HEK293 (cell line): ENCODE data around the gene JADE3.

ENCODE experiments used
- CTCF ChIA-PET: fragments of 350-600 bp; formaldehyde crosslinking; extraction: SDS; loops from one replicate; lab custom pipeline; 2021; ENCODE audit warnings: antibody characterized with exemption; lab: Yijun Ruan, JAX
- POLR2A ChIA-PET: fragments of 300-600 bp; formaldehyde crosslinking; extraction: SDS; loops from one replicate; lab custom pipeline; 2020; ENCODE audit warnings: antibody characterized with exemption, inconsistent platforms; lab: Yijun Ruan, JAX
- H3K27ac ChIP-seq: fragments of 200-500 bp; sonication (Bioruptor generic); 2 replicates; pipeline ENCODE4 v1.5.1; 2014; ENCODE audit warnings: low read depth, low read length, control low read depth, inconsistent platforms; ENCODE audit errors: extremely low read depth
- H3K36me3 ChIP-seq, 2 experiments: fragments of 200-500 bp in 1 of 2; sonication (Bioruptor generic) in 1 of 2; 1 replicate in 1 of 2; 2 replicates in 1 of 2; pipeline ENCODE4 v1.5.1; 2014 to 2017; ENCODE audit warnings: inconsistent platforms in 2 of 2, low read length in 2 of 2; ENCODE audit not compliant: control insufficient read depth in 2 of 2, insufficient read depth in 1 of 2
- H3K4me1 ChIP-seq: fragments of 200-500 bp; sonication (Bioruptor generic); 2 replicates; pipeline ENCODE4 v1.5.1; 2014; ENCODE audit warnings: mild to moderate bottlenecking, low read length, inconsistent platforms; ENCODE audit not compliant: control insufficient read depth, insufficient read depth
- H3K4me3 ChIP-seq: 2 replicates; pipeline ENCODE4 v1.5.1; 2011; ENCODE audit warnings: low read depth, mild to moderate bottlenecking, control low read depth, low read length, moderate library complexity
- H3K9me3 ChIP-seq: fragments of 200-500 bp; sonication (Bioruptor generic); 2 replicates; pipeline ENCODE4 v1.5.1; 2014; ENCODE audit warnings: low read depth, low read length, inconsistent platforms; ENCODE audit not compliant: control insufficient read depth, insufficient read depth
- RBAK ChIP-seq: fragments of 450-650 bp; formaldehyde crosslinking; IDR thresholded peaks from 2 replicates; pipeline ENCODE4 v1.5.1; 2016; ENCODE audit warnings: missing biosample characterization, missing genetic modification characterization
- SETDB1 ChIP-seq: IDR thresholded peaks from one replicate; pipeline ENCODE4 v1.6.1; 2017; ENCODE audit warnings: mild to moderate bottlenecking, low read length, moderate library complexity, mixed read lengths; ENCODE audit not compliant: insufficient read length
- TRIM28 ChIP-seq: IDR thresholded peaks from 2 replicates; pipeline ENCODE4 v1.6.1; 2011; ENCODE audit warnings: low read length, control low read depth, borderline replicate concordance
- YY2 ChIP-seq: fragments of 450-650 bp; formaldehyde crosslinking; IDR thresholded peaks from 2 replicates; pipeline ENCODE4 v1.5.1; 2016; ENCODE audit warnings: missing biosample characterization, missing genetic modification characterization
- ZBTB20 ChIP-seq: fragments of 450-650 bp; formaldehyde crosslinking; IDR thresholded peaks from 2 replicates; pipeline ENCODE4 v1.5.1; 2016; ENCODE audit warnings: missing biosample characterization, missing genetic modification characterization
- ZBTB26 ChIP-seq: fragments of 450-650 bp; formaldehyde crosslinking; optimal IDR thresholded peaks from 2 replicates; pipeline ENCODE3; 2016; ENCODE audit warnings: missing biosample characterization, mild to moderate bottlenecking, missing genetic modification characterization
- ZFP3 ChIP-seq: fragments of 450-650 bp; formaldehyde crosslinking; IDR thresholded peaks from 2 replicates; pipeline ENCODE4 v1.5.1; 2016; ENCODE audit warnings: low read depth, missing biosample characterization, missing genetic modification characterization
- ZNF629 ChIP-seq: fragments of 450-650 bp; formaldehyde crosslinking; IDR thresholded peaks from 2 replicates; pipeline ENCODE4 v1.5.1; 2017; ENCODE audit warnings: missing biosample characterization, missing genetic modification characterization
- ZNF670 ChIP-seq: fragments of 450-650 bp; formaldehyde crosslinking; IDR thresholded peaks from 2 replicates; pipeline ENCODE4 v1.5.1; 2016; ENCODE audit warnings: missing biosample characterization, missing genetic modification characterization, low read depth
- ZNF707 ChIP-seq: fragments of 450-650 bp; formaldehyde crosslinking; IDR thresholded peaks from 2 replicates; pipeline ENCODE4 v1.5.1; 2016; ENCODE audit warnings: missing biosample characterization, missing genetic modification characterization
- ZNF747 ChIP-seq: fragments of 450-650 bp; formaldehyde crosslinking; IDR thresholded peaks from 2 replicates; pipeline ENCODE4 v1.5.1; 2016; ENCODE audit warnings: missing biosample characterization, missing genetic modification characterization
- ZNF776 ChIP-seq: fragments of 450-650 bp; formaldehyde crosslinking; IDR thresholded peaks from 2 replicates; pipeline ENCODE4 v1.5.0; 2017; ENCODE audit warnings: missing biosample characterization, missing genetic modification characterization, borderline replicate concordance
- ZNF830 ChIP-seq: fragments of 450-650 bp; IDR thresholded peaks from 2 replicates; pipeline ENCODE4 v1.5.0; 2018; ENCODE audit warnings: missing biosample characterization, missing genetic modification characterization, low read depth, mild to moderate bottlenecking, moderate library complexity
- ZSCAN5A ChIP-seq: fragments of 450-650 bp; formaldehyde crosslinking; IDR thresholded peaks from 2 replicates; pipeline ENCODE4 v1.5.1; 2016; ENCODE audit warnings: missing biosample characterization, missing genetic modification characterization
- TF ChIP-seq, protein P1 (sequence below): fragments of 450-650 bp; formaldehyde crosslinking; IDR thresholded peaks from 2 replicates; pipeline ENCODE4 v1.5.1; 2016; ENCODE audit warnings: missing biosample characterization, missing genetic modification characterization
- TF ChIP-seq, protein P2 (sequence below): fragments of 450-650 bp; formaldehyde crosslinking; IDR thresholded peaks from 2 replicates; pipeline ENCODE4 v1.5.1; 2016; ENCODE audit warnings: missing biosample characterization, missing genetic modification characterization
- TF ChIP-seq, protein P3 (sequence below): fragments of 450-650 bp; formaldehyde crosslinking; IDR thresholded peaks from 2 replicates; pipeline ENCODE4 v1.5.1; 2016; ENCODE audit warnings: missing biosample characterization, missing genetic modification characterization, borderline replicate concordance
- TF ChIP-seq, protein P4 (sequence below): fragments of 450-650 bp; formaldehyde crosslinking; IDR thresholded peaks from 2 replicates; pipeline ENCODE4 v1.5.1; 2016; ENCODE audit warnings: missing biosample characterization, missing genetic modification characterization

The JADE3 gene

GRCh38 chrX:47047989-47048388, 135.8 kb downstream of the JADE3 start:
- Histone ChIP-seq H3K9me3 (no peaks in the 10 kb centered on the region), H3K4me3 (no peak overlapping the region), H3K36me3 (peaks cover 0 to 1% of the 10 kb centered on the region in 2 experiments; a peak in 1 of 3 replicates)
- CTCF ChIA-PET: no interaction called here
- TF ChIP-seq ZNF830 (tag by site-specific recombination): no peak
- TF ChIP-seq, protein P1, sequence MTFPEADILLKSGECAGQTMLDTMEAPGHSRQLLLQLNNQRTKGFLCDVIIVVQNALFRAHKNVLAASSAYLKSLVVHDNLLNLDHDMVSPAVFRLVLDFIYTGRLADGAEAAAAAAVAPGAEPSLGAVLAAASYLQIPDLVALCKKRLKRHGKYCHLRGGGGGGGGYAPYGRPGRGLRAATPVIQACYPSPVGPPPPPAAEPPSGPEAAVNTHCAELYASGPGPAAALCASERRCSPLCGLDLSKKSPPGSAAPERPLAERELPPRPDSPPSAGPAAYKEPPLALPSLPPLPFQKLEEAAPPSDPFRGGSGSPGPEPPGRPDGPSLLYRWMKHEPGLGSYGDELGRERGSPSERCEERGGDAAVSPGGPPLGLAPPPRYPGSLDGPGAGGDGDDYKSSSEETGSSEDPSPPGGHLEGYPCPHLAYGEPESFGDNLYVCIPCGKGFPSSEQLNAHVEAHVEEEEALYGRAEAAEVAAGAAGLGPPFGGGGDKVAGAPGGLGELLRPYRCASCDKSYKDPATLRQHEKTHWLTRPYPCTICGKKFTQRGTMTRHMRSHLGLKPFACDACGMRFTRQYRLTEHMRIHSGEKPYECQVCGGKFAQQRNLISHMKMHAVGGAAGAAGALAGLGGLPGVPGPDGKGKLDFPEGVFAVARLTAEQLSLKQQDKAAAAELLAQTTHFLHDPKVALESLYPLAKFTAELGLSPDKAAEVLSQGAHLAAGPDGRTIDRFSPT (tag by site-specific recombination): no peak
- TF ChIP-seq ZNF776 (tag by site-specific recombination): no peak
- TF ChIP-seq ZNF707 (tag by site-specific recombination): no peak
- TF ChIP-seq SETDB1: no peak
- TF ChIP-seq, protein P2, sequence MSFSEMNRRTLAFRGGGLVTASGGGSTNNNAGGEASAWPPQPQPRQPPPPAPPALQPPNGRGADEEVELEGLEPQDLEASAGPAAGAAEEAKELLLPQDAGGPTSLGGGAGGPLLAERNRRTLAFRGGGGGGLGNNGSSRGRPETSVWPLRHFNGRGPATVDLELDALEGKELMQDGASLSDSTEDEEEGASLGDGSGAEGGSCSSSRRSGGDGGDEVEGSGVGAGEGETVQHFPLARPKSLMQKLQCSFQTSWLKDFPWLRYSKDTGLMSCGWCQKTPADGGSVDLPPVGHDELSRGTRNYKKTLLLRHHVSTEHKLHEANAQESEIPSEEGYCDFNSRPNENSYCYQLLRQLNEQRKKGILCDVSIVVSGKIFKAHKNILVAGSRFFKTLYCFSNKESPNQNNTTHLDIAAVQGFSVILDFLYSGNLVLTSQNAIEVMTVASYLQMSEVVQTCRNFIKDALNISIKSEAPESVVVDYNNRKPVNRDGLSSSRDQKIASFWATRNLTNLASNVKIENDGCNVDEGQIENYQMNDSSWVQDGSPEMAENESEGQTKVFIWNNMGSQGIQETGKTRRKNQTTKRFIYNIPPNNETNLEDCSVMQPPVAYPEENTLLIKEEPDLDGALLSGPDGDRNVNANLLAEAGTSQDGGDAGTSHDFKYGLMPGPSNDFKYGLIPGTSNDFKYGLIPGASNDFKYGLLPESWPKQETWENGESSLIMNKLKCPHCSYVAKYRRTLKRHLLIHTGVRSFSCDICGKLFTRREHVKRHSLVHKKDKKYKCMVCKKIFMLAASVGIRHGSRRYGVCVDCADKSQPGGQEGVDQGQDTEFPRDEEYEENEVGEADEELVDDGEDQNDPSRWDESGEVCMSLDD (tag by site-specific recombination): no peak
- no peak for TF ChIP-seq ZBTB26 (tag by site-specific recombination)
- TF ChIP-seq ZNF747 (tag by site-specific recombination): no peak
- TF ChIP-seq ZNF670 (tag by site-specific recombination): no peak
- TF ChIP-seq ZBTB20: no peak
- no peak for TF ChIP-seq ZFP3 (tag by site-specific recombination)
- TF ChIP-seq, all 188 proteins: peak for 0
- Histone ChIP-seq H3K4me1 (no peaks in the 10 kb centered on the region; the same call in 1 of the 2 replicates), H3K27ac (no peak overlapping the region)
- POLR2A ChIA-PET: no interaction called here

DNA sequence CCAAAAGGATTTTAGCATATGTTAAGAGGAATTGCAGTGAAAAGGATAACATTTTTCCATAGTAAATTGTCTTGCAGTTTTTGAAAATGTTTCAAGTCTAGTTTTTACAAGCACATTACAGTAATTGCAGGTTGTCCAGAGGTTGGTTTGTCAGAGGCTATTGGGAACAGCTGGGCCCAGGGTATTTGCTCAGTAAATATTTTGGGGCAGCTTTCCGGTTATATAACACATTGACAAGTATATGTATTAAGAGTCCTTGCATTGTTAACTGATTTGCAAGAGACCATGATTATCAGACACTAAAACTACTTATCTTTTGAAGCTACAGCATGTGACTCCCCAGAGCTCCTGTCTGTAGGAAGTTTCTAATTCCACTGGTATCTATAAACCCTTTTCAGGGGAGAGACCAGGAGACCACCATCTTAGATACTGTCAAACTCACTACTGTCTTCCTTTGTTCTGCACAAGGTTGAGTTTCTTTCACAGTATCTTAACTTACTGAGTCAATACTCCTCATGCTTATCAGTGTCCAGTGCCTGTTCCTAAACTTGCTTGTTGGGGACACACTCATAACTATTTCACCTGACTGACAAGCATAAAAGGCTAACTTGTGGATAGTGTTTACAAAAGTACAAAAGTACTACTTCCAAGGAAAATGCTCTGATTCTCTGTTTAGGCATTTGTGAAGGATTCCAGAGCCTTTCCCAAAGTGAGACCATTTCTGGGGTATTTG, 147.1 kb downstream of the JADE3 start:
- Histone ChIP-seq H3K9me3 (no peaks in the 10 kb centered on the region), H3K4me1 (no peaks in the 10 kb centered on the region), H3K36me3 (peaks cover 0 to 27% of the 10 kb centered on the region in 2 experiments; a peak in 1 of 3 replicates), H3K4me3 (no peak overlapping the region), H3K27ac (no peak overlapping the region)
- ChIA-PET CTCF (interaction anchor here (0.6 to 1.8 kb wide), 2 partner anchors 18 to 28 kb away, joined by 4 to 5 read pairs; no protein-coding TSS in a partner anchor), POLR2A (interaction anchor here (0.6 kb wide), 1 partner anchor 51 kb away, joined by 4 read pairs; no protein-coding TSS in a partner anchor)
- TF ChIP-seq, protein P3, sequence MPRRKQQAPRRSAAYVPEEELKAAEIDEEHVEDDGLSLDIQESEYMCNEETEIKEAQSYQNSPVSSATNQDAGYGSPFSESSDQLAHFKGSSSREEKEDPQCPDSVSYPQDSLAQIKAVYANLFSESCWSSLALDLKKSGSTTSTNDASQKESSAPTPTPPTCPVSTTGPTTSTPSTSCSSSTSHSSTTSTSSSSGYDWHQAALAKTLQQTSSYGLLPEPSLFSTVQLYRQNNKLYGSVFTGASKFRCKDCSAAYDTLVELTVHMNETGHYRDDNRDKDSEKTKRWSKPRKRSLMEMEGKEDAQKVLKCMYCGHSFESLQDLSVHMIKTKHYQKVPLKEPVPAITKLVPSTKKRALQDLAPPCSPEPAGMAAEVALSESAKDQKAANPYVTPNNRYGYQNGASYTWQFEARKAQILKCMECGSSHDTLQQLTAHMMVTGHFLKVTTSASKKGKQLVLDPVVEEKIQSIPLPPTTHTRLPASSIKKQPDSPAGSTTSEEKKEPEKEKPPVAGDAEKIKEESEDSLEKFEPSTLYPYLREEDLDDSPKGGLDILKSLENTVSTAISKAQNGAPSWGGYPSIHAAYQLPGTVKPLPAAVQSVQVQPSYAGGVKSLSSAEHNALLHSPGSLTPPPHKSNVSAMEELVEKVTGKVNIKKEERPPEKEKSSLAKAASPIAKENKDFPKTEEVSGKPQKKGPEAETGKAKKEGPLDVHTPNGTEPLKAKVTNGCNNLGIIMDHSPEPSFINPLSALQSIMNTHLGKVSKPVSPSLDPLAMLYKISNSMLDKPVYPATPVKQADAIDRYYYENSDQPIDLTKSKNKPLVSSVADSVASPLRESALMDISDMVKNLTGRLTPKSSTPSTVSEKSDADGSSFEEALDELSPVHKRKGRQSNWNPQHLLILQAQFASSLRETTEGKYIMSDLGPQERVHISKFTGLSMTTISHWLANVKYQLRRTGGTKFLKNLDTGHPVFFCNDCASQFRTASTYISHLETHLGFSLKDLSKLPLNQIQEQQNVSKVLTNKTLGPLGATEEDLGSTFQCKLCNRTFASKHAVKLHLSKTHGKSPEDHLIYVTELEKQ (tag by site-specific recombination): no peak
- TF ChIP-seq ZNF776 (tag by site-specific recombination): no peak
- TF ChIP-seq TRIM28: no peak
- TF ChIP-seq YY2 (tag by site-specific recombination): no peak
- TF ChIP-seq RBAK: no peak
- TF ChIP-seq ZNF629 (tag by site-specific recombination): no peak
- TF ChIP-seq, protein P4, sequence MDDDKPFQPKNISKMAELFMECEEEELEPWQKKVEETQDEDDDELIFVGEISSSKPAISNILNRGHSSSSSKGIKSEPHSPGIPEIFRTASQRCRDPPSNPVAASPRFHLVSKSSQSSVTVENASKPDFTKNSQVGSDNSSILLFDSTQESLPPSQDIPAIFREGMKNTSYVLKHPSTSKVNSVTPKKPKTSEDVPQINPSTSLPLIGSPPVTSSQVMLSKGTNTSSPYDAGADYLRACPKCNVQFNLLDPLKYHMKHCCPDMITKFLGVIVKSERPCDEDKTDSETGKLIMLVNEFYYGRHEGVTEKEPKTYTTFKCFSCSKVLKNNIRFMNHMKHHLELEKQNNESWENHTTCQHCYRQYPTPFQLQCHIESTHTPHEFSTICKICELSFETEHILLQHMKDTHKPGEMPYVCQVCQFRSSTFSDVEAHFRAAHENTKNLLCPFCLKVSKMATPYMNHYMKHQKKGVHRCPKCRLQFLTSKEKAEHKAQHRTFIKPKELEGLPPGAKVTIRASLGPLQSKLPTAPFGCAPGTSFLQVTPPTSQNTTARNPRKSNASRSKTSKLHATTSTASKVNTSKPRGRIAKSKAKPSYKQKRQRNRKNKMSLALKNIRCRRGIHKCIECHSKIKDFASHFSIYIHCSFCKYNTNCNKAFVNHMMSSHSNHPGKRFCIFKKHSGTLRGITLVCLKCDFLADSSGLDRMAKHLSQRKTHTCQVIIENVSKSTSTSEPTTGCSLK: no peak
- TF ChIP-seq ZSCAN5A: no peak
